GM12878 (cell line): Measurements from ENCODE around the gene SLFN14. TPM values are rescaled to one million over a fixed set of nuclear protein-coding genes. Genes with fewer than 3 reads are reported as not detected.
A peak's percentile ranks its signal among the peaks of the same experiment; 100 is the strongest.

ENCODE experiments used
- ATF3 ChIP-seq: IDR thresholded peaks from 2 replicates; pipeline ENCODE4 v1.6.1; 2011; ENCODE audit warnings: low read depth, mild to moderate bottlenecking, low read length, moderate library complexity, borderline replicate concordance; ENCODE audit errors: extremely low read depth
- CHD1 ChIP-seq: IDR thresholded peaks from 2 replicates; pipeline ENCODE4 v1.6.1; 2012; ENCODE audit warnings: low read depth, low read length, improper control_type of control experiment
- E4F1 ChIP-seq: fragments of 450-650 bp; IDR thresholded peaks from 2 replicates; pipeline ENCODE4 v1.6.1; 2018; ENCODE audit warnings: borderline replicate concordance, mild to moderate bottlenecking; ENCODE audit not compliant: partially characterized antibody
- FOXM1 ChIP-seq: IDR thresholded peaks from 2 replicates; pipeline ENCODE4 v1.6.1; 2012; ENCODE audit warnings: low read depth, mild to moderate bottlenecking, inconsistent platforms, low read length, moderate library complexity
- GABPA ChIP-seq: IDR thresholded peaks from 2 replicates; pipeline ENCODE4 v1.6.1; 2014; ENCODE audit warnings: antibody characterized with exemption, low read depth, mild to moderate bottlenecking, inconsistent platforms
- HSF1 ChIP-seq: fragments of 150-350 bp; IDR thresholded peaks from 2 replicates; pipeline ENCODE4 v1.6.1; 2014; ENCODE audit warnings: mild to moderate bottlenecking, low read depth, low read length
- NFYB ChIP-seq: IDR thresholded peaks from 2 replicates; pipeline ENCODE4 v1.6.1; 2011; ENCODE audit warnings: low read depth, mild to moderate bottlenecking, low read length, improper control_type of control experiment, moderate library complexity; ENCODE audit not compliant: insufficient read depth
- PML ChIP-seq: IDR thresholded peaks from 2 replicates; pipeline ENCODE4 v1.6.1; 2012; ENCODE audit warnings: low read length, inconsistent platforms
- POLR2A ChIP-seq: IDR thresholded peaks from 2 replicates; pipeline ENCODE4 v1.6.1; 2011; ENCODE audit warnings: low read depth, mild to moderate bottlenecking, low read length
- RFX5 ChIP-seq: IDR thresholded peaks from 2 replicates; pipeline ENCODE4 v1.6.1; 2011; ENCODE audit warnings: low read depth, low read length, improper control_type of control experiment
- SMC3 ChIP-seq: IDR thresholded peaks from 2 replicates; pipeline ENCODE4 v1.6.1; 2011; ENCODE audit warnings: low read length, improper control_type of control experiment, borderline replicate concordance
- YY1 ChIP-seq: IDR thresholded peaks from 2 replicates; pipeline ENCODE4 v1.6.1; 2011; ENCODE audit warnings: low read depth, mild to moderate bottlenecking, low read length
- ZBTB40 ChIP-seq: fragments of 450-650 bp; IDR thresholded peaks from 2 replicates; pipeline ENCODE4 v1.6.1; 2016; ENCODE audit warnings: mild to moderate bottlenecking, moderate library complexity, borderline replicate concordance
- ZNF622 ChIP-seq: fragments of 450-650 bp; IDR thresholded peaks from 2 replicates; pipeline ENCODE4 v1.6.1; 2017; ENCODE audit warnings: mild to moderate bottlenecking, inconsistent platforms
- polyA plus RNA-seq, 11 experiments: library from polyadenylated mRNA; depleted of rRNA in 4 of 11; unstranded in 6 of 11; stranded (reverse) in 5 of 11; fragments of >200 nt; fragmentation: Nextera tagmentation in 4 of 11; fragmentation: Illumina TruSeq in 1 of 11; extraction: Ambion mirVana in 4 of 11; extraction: Trizol in 1 of 11; gene quantifications; 1 replicate in 1 of 11; 2 replicates in 10 of 11; pipeline versions ENCODE4 v1.2.1 to v1.2.3, GENCODE V29; 2011 to 2016; ENCODE audit warnings: inconsistent platforms in 2 of 11, missing spikeins in 2 of 11, low read depth in 1 of 11
- total RNA-seq, 4 experiments: library from RNA; depleted of rRNA in 3 of 4; stranded (reverse); fragments of >200 nt in 3 of 4; fragmentation: Illumina TruSeq in 1 of 4; extraction: Trizol in 1 of 4; gene quantifications; 2 replicates each; pipeline versions ENCODE4 v1.2.1 to v1.2.3, GENCODE V29; 2013 to 2021
- TF ChIP-seq, protein P1 (sequence below): IDR thresholded peaks from 2 replicates; pipeline ENCODE4 v1.6.1; 2012; ENCODE audit warnings: mild to moderate bottlenecking, low read depth, low read length
- TF ChIP-seq, protein P2 (sequence below): fragments of 450-650 bp; IDR thresholded peaks from 2 replicates; pipeline ENCODE4 v1.6.1; 2014; ENCODE audit warnings: mild to moderate bottlenecking

Gene SLFN14
- total and polyA plus RNA-seq, 10 of the 15 experiments (the other 5 are each of a cell fraction or from before 2014, with no cell fraction given): 0.06 to 0.11 (median 0.06) TPM; not detected in 7

DNA sequence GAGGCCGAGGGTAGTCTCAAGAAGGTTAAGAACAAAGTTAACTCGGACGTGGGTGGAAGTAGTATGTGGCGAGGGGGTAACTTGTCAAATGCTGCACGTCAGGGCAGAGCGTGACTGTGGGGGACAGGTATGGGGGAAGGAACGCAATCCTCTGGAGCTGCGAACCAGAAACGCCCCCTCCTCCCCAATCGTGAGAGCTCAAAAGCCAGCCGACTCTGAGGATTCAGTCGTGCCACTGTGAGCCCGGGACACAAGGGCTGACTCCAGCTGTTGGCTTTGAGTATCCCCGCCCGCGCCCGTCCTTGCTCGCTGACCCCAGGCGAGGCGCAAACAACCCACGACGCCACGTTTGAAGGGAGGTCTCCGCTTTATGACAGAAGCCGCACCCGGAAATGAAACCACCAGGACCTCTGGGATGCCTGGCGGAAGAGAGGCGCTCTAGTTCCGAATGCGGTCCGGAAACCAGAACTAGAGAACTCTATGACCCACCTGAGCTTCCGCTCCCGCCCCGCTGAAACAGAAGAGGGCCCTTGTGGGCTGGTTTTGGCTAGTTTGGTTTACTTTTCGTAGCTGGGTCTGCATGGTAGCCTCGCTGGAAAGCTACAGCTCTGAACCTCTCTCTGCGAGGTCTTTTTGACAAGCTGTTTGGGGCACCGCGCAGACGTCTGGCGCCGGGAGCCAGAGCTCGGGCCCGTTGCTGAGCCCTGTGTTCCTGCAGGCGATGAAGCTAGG lies 17.7 kb upstream of the SLFN14 start, which contains the start of gene PEX12 (continued):
- TF ChIP-seq, protein P1, sequence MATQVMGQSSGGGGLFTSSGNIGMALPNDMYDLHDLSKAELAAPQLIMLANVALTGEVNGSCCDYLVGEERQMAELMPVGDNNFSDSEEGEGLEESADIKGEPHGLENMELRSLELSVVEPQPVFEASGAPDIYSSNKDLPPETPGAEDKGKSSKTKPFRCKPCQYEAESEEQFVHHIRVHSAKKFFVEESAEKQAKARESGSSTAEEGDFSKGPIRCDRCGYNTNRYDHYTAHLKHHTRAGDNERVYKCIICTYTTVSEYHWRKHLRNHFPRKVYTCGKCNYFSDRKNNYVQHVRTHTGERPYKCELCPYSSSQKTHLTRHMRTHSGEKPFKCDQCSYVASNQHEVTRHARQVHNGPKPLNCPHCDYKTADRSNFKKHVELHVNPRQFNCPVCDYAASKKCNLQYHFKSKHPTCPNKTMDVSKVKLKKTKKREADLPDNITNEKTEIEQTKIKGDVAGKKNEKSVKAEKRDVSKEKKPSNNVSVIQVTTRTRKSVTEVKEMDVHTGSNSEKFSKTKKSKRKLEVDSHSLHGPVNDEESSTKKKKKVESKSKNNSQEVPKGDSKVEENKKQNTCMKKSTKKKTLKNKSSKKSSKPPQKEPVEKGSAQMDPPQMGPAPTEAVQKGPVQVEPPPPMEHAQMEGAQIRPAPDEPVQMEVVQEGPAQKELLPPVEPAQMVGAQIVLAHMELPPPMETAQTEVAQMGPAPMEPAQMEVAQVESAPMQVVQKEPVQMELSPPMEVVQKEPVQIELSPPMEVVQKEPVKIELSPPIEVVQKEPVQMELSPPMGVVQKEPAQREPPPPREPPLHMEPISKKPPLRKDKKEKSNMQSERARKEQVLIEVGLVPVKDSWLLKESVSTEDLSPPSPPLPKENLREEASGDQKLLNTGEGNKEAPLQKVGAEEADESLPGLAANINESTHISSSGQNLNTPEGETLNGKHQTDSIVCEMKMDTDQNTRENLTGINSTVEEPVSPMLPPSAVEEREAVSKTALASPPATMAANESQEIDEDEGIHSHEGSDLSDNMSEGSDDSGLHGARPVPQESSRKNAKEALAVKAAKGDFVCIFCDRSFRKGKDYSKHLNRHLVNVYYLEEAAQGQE: 0 out of 2 replicates have a peak, but pooled peaks have one; percentile 33
- peak; percentile 96 for TF ChIP-seq PML
- no peak for TF ChIP-seq FOXM1
- no peak for TF ChIP-seq NFYB
- peak; percentile 96 for TF ChIP-seq ZBTB40
- TF ChIP-seq RFX5: no peak
- TF ChIP-seq ZNF622: no peak
- TF ChIP-seq ATF3: no peak
- TF ChIP-seq E4F1: peak; percentile 69
- peak; percentile 88 for TF ChIP-seq YY1
- TF ChIP-seq CHD1: no peak
- no peak for TF ChIP-seq SMC3
- TF ChIP-seq, protein P2, sequence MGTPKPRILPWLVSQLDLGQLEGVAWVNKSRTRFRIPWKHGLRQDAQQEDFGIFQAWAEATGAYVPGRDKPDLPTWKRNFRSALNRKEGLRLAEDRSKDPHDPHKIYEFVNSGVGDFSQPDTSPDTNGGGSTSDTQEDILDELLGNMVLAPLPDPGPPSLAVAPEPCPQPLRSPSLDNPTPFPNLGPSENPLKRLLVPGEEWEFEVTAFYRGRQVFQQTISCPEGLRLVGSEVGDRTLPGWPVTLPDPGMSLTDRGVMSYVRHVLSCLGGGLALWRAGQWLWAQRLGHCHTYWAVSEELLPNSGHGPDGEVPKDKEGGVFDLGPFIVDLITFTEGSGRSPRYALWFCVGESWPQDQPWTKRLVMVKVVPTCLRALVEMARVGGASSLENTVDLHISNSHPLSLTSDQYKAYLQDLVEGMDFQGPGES: no peak
- TF ChIP-seq GABPA: peak; percentile 97
- TF ChIP-seq HSF1: no peak
- TF ChIP-seq POLR2A: peak; percentile 90
